SW480 (cell line): ENCODE results near the gene GABBR2.
A peak's percentile ranks its signal among the peaks of the same experiment; 100 is the strongest.
"Not testable (repeated sequence)": the region's sequence is repeated elsewhere in the genome, so short reads cannot be mapped to it uniquely, and the experiment has no call there.

Experiments used
- DNase-seq: peaks from one replicate; pipeline ENCODE4 v3.0.0-alpha.2; 2016; ENCODE audit warnings: low spot score

The GABBR2 gene

GRCh38 chr9:98596486-98596885 lies 112.2 kb downstream of the GABBR2 start:
- DNase-seq = no peak

DNA sequence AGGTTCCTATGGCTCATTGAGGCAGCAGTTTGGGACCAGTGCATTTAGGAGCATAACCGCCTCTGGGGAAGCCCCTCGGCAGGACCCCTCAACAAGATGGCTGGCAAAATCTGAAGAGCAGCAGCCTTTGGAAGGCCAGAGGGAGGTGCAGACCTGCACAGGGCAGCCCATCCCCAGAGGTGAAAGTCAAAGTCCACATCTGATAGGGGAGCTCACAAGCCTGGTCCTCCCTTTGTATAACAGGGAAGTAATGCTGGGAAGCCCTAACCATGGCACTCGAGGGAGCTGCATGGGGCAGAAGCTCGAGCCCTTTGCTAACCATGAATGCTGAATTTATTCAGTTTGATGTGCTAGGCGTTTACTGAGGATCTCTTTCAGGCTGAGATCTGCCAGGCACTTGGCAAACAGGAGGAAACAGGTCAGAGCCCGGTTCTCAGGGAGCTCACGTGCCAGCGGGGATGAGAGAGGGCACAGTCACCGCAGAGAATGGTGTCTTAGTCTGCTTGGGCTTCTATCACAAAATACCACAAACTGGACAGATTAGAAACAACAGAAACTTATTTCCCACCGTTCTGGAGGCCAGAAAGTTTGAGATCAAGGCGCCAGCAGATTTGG lies 114.1 kb downstream of the GABBR2 start:
- no peak for DNase-seq

DNA sequence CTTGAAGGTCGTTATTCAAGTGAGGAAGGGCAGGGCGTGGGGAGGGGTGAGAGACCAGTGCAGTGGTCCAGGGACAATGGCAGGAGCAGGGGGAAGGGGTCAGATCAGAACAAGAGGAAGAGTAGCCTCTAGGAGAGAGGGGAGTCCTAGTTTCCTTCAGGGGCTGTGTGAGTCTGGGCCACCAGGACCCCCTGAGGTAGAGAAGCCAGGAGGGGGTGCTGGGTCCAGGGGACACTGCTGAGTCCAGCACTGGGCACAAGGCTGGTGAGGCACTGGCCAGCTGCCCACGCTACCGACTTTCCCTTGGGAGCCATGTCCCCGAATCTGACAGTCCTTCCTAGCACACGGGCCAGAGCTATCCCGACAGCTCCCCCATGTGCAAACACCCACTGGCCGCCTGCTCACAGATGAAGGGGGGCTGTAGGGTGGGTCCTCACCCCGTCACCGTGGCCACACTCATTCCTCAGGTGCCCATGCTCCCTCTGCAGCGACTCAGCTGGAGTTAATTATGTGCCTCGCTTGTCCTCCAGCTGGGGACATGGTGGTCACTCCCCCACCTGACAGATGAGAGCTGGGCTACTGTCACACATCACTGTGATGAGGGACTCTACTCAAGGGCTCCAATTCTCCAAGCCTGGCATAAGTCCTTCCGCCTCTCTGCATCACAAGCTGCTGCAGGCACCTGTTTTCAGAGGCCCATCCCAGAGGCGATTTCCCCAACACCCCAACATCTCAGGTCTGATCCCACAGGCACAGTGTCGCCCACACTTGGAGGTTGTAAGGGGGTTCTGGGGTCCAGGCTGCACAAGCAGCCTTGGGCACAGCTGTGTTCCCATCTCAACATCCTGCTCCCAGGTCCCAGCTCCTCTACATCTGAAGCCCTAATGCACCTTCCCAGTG lies 115.1 kb downstream of the GABBR2 start:
- no peak for DNase-seq

GRCh38 chr9:98591696-98592095 lies 117.0 kb downstream of the GABBR2 start:
- no peak for DNase-seq

DNA sequence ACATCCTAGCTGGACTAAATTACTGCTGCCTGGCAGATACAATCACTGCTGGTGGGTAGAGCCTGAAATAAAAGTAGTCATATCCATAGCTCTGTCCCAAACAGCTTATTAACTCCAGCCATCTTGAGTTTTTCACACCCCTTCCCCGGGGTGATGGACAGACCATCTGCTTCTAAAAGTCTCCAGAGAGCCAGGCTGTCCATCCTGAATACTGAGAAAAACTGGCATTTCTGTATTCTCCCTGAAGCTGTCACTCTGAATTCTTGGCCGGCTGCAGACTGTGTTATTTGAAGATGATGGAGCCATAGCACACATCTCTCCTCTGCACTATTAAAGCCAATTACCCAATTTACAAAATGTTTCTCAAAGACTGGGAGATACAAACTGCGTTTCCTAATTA lies 118.6 kb downstream of the GABBR2 start:
- DNase-seq = no peak

GRCh38 chr9:98589102-98589501 lies 119.6 kb downstream of the GABBR2 start:
- no peak for DNase-seq

DNA sequence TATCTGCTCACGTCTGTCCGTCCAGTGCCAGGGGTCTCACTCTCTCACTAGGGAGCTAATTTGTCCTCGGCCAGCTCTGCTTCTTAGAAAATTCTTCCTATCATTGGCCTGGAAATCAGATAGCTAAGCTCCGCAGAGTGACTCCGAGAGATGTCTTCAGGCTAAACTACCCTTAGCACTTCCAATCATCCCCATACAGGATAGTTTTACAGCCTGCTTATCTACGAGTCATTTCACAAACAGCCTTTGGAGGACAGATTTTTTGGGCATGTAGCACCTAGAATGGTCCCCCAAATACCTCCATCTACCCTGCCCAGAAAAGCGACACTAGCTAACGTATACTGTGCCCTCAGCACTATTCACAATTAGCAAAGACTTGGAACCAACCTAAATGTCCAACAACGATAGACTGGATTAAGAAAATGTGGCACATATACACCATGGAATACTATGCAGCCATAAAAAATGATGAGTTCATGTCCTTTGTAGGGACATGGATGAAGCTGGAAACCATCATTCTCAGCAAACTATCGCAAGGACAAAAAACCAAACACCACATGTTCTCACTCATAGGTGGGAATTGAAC lies 123.8 kb downstream of the GABBR2 start:
- not testable (repeated sequence) for DNase-seq

- DNase-seq = no peak
Measured at GRCh38 chr9:98584059-98584458, 124.7 kb downstream of the GABBR2 start.

GRCh38 chr9:98583417-98583816 lies 125.3 kb downstream of the GABBR2 start:
- no peak for DNase-seq

DNA sequence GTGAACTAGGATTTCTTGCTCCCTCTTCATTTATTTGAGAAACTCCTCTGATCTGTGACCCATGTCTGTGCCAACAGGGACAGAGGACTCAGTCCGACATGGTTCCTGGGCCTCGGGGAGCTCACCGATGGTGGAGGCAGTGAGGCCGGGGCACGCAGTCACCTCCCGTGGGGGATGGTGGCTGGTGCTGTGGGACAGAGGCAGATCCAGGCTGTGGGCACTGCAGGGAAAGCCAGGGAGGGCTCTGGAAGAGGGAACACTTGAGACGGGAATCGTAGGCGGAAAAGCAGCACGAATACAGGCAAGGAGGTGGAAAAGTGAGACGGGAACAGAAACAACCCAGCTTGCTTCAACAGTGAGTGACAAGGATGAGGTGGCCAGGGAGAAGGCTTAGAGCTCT lies 127.8 kb downstream of the GABBR2 start:
- no peak for DNase-seq

- no peak for DNase-seq
Measured at GRCh38 chr9:98579700-98580099, 129.0 kb downstream of the GABBR2 start.

- no peak for DNase-seq
Measured at GRCh38 chr9:98577446-98577845, 131.3 kb downstream of the GABBR2 start.

DNA sequence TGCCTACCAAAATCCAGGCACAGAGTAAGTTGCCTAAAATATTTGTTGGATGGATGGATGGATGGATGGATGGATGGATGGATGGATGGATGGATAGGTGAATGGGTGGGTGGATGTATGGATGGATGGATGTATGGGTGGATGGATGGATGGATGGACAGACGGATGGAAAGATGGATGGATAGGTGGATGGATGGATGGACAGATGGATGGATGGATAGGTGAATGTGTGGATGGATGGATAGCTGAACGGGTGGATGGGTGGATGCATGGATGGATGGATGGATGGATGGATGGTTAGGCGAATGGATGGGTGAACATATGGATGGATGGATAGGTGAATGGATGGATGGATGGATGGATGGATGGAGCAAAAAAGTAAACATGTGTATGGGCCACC lies 131.9 kb downstream of the GABBR2 start:
- DNase-seq = no peak

GRCh38 chr9:98576354-98576753 lies 132.4 kb downstream of the GABBR2 start:
- no peak for DNase-seq

DNA sequence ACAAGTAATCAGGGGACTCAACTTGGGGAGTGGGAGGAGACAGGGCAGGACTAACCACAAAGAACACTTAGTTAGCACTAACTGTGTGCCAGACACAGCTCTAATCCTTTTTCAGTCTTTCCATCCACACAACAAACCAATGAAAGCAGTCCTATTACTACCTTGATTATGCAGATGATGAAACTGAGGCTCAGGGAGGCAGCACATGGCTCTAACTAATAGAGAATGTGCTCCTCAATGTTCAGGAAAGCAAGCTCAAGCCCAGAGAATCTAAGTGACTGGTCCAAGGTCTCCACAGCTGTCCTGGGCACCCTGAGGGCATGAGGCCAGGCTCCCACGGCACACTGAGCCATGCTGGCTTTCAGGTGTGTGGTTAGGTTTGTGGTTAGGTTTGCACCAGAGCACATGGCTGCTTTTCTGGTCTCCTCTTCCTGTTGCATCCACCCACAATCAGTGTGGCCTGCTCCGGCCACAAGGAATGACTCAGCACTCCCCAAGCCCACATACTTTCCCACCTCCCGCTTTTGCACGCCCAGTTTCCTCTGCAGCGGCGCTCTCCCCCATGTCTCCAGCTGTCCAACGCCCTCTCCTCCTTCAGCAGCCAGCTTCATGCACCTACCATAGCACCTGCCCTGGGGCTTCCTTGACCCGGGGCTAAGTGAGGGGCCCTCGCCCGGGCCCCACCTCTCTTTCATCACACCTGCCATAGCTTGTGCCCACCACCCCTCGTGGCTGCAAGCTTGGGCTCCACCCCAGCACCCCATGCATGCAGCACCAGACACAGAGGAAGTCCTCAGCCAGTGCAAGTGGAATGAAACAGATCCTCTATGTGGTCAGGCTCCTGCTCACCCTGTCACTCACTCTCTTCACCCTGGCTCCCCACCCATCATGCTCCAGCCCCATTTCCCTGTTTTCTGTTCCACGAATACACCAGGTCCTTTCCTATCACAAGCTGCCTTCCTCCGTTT lies 133.1 kb downstream of the GABBR2 start:
- DNase-seq = peak; percentile 94

GRCh38 chr9:98573749-98574278 lies 134.9 kb downstream of the GABBR2 start:
- DNase-seq = no peak

DNA sequence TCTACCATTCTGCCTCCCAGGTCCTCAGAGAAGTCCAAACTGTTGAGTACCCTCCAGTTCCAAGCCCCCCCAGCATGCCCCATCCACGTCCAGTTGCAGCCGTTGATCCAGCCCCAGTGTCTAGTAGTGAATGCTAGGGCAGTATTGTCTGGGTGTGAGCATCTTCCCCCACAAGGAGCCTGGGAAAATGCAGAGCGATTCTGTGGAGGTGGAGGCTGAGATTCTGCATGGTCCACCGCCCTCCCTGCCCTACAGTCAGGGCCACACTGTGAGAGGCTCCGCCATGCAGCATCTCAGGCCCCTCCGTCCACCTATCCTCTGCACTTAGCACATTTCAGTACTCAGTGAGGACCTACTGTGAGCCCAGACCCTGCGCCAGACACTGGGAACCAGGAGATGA lies 135.9 kb downstream of the GABBR2 start:
- no peak for DNase-seq

DNA sequence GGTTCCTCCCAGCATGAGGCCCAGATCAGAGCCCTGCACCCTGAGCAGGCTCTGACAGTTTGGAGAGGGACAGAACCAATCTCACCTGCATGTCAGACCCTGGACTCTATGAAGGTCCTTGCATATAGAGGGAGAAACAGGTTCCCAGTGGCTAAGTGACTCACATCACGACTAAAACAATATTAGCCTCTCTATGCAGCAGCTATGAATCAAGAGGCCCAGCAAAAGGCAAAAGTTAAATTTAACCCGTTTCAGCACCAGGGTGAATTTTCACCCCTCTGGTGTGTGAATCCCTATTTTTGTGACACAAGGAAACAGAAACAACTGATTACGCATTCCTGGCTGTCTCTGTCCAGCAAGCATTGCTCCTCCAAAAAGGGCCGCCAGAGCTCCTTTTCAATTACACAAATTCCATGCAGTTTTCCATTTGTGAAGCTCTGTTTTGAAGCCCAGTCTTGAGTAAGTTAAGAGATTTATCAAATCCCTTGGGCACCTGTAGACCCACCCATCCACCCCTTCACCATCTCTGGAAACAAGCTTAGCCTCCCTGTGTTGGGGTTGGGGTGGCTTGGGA lies 136.6 kb downstream of the GABBR2 start:
- DNase-seq = no peak

DNA sequence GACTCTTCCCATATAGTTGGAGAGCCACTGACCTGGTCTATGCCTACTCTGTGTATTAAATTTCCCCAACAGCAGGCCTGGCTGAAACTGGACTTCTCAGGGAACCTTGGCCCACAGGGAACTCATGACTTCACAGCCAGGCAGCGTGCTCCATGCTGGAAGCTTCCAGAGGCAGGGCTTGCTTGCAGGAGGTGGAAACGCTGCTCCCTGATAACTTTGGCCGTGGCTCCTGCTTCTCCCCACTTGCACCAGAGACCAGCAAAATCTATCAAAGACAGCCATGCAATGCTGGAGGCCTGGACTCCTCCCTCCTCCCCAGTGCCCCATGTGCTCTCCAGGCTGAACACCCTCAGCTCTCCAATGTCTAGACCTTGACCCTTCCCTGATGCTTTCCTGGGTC lies 137.1 kb downstream of the GABBR2 start:
- no peak for DNase-seq

- no peak for DNase-seq
Measured at GRCh38 chr9:98570663-98571440, 137.9 kb downstream of the GABBR2 start.

DNA sequence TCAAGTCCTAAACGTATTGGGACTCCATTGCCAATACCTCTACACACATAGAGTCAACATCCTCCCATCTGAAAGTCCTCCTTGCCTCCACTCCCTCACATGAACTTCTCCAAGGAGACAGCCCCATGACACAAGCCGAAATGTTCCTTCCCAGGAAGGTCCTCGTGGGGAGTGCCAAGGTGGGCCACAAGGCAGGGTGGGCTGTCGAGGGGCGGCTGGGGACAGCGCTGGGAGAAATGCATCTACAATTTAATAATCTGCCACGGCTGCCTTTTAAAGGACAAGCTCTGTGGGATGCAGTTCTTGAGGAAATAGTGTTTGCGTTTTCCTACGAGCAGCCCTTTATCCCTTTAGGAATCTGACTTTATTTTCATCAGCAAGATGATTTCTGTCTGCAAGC lies 138.7 kb downstream of the GABBR2 start:
- DNase-seq = no peak
